Progenitor cell of endocrine pancreas (in vitro differentiated cells): ENCODE data around the gene SYNPO2. TPM values are rescaled to one million over a fixed set of nuclear protein-coding genes. Genes with fewer than 3 reads are reported as not detected.

Experiments used
- DNase-seq: peaks from one replicate; pipeline ENCODE4 v3.0.0; 2021; ENCODE audit warnings: low spot score; ENCODE audit not compliant: unreplicated experiment
- H3K27ac Mint-ChIP-seq: 2 replicates; pipeline ENCODE4 v1.8.0; 2021; ENCODE audit warnings: mild to moderate bottlenecking, moderate library complexity, mixed read lengths
- H3K27me3 Mint-ChIP-seq: 2 replicates; pipeline ENCODE4 v1.8.0; 2021; ENCODE audit warnings: mixed read lengths
- H3K36me3 Mint-ChIP-seq: 2 replicates; pipeline ENCODE4 v1.8.0; 2022; ENCODE audit warnings: mixed read lengths; ENCODE audit not compliant: insufficient read depth
- H3K4me1 Mint-ChIP-seq: 2 replicates; pipeline ENCODE4 v1.8.0; 2021; ENCODE audit warnings: low read depth, mixed read lengths
- H3K4me3 Mint-ChIP-seq: 2 replicates; pipeline ENCODE4 v1.8.0; 2021; ENCODE audit warnings: low read depth, mild to moderate bottlenecking, moderate library complexity, mixed read lengths
- H3K9me3 Mint-ChIP-seq: 2 replicates; pipeline ENCODE4 v1.8.0; 2021; ENCODE audit warnings: low read depth, mixed read lengths
- total RNA-seq: library from RNA; stranded (reverse); gene quantifications from 2 replicates; pipeline ENCODE4 v1.2.1, GENCODE V29; 2021
- TF ChIP-seq, protein P1 (sequence below): fragments of 200-600 bp; sonication (generic); IDR thresholded peaks from one replicate; pipeline ENCODE4 v1.5.0; 2021; ENCODE audit warnings: antibody characterized with exemption, mild to moderate bottlenecking; ENCODE audit not compliant: unreplicated experiment

SYNPO2 gene
- total RNA-seq, 1 donor from 2014 or later = 1.3 TPM

DNA sequence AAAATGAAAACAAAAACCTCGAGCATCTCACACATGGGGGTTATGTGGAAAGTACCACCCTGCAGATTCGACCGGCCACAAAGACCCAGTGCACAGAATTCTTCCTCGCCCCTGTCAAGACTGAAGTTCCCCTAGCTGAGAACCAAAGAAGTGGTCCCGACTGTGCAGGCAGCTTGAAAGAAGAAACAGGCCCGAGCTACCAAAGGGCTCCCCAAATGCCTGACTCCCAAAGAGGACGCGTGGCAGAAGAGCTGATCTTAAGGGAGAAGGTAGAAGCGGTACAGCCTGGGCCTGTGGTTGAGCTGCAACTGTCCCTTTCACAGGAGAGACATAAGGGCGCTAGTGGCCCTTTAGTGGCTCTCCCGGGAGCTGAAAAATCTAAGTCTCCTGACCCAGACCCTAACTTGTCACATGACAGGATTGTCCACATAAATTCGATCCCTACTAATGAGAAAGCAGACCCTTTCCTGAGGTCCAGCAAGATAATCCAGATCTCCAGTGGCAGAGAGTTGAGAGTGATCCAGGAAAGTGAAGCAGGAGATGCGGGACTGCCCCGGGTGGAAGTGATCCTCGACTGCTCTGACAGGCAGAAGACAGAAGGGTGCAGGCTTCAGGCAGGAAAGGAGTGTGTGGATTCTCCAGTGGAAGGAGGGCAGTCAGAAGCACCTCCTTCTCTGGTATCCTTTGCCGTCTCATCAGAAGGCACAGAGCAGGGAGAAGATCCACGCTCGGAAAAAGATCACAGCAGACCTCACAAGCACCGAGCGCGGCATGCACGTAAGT, 138.2 kb downstream of the SYNPO2 start:
- peaks cover 25% of the 10 kb centered on the region for H3K4me1 Mint-ChIP-seq
- H3K27ac Mint-ChIP-seq = no peak overlapping the region
- DNase-seq = no peak
- no peaks in the 10 kb centered on the region for H3K36me3 Mint-ChIP-seq
- TF ChIP-seq, protein P1, sequence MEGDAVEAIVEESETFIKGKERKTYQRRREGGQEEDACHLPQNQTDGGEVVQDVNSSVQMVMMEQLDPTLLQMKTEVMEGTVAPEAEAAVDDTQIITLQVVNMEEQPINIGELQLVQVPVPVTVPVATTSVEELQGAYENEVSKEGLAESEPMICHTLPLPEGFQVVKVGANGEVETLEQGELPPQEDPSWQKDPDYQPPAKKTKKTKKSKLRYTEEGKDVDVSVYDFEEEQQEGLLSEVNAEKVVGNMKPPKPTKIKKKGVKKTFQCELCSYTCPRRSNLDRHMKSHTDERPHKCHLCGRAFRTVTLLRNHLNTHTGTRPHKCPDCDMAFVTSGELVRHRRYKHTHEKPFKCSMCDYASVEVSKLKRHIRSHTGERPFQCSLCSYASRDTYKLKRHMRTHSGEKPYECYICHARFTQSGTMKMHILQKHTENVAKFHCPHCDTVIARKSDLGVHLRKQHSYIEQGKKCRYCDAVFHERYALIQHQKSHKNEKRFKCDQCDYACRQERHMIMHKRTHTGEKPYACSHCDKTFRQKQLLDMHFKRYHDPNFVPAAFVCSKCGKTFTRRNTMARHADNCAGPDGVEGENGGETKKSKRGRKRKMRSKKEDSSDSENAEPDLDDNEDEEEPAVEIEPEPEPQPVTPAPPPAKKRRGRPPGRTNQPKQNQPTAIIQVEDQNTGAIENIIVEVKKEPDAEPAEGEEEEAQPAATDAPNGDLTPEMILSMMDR = no peak
- H3K9me3 Mint-ChIP-seq = peaks cover 3% of the 10 kb centered on the region
- H3K4me3 Mint-ChIP-seq = no peak overlapping the region
- peaks cover 10% of the 10 kb centered on the region for H3K27me3 Mint-ChIP-seq

DNA sequence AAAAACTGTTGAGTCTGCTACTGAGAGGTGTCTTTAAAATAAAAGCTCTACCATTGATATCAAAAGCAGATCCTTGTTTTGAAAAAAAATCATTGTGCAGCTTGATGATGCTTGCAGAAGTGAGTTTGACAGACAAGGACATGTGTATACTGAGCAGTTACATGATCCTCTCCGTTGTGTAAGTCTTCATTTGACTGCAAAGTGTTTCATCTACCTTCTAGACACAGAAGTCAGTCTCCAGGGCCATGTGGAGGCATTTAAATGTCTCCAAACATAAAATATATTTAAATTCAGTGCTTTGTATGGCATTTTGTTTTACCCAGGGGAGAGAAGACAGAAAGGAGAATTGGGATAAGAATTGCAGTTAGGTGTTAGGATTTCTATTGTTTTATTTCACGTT, 139.2 kb downstream of the SYNPO2 start:
- H3K4me1 Mint-ChIP-seq = peaks cover 25% of the 10 kb centered on the region
- no peak overlapping the region for H3K4me3 Mint-ChIP-seq

DNA sequence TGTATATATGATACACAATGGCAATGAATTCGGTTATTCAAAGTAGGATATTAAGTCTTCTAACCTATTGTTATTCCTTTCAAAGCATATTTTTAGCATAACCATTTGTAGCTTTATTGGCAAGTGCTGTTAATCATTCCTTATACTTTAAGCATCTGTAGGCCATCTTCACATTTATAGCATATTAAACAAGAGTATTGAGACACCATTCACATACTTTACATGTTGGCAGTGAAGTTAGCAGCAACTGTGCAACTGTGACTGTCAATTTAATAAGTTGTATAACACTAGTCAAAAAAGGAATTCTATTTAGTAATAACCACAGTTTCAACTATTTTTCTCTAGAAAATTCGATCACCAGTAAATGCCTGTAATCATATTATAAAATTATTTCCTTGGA, 139.6 kb downstream of the SYNPO2 start:
- H3K4me1 Mint-ChIP-seq = peaks cover 23% of the 10 kb centered on the region
- H3K9me3 Mint-ChIP-seq = peaks cover 3% of the 10 kb centered on the region
- no peak overlapping the region for H3K4me3 Mint-ChIP-seq
- H3K27ac Mint-ChIP-seq = no peak overlapping the region
- no peaks in the 10 kb centered on the region for H3K36me3 Mint-ChIP-seq
- no peak for DNase-seq
- TF ChIP-seq, protein P1 = no peak
- peaks cover 10% of the 10 kb centered on the region for H3K27me3 Mint-ChIP-seq

More for the DNA sequence above, 139.2 kb downstream of the SYNPO2 start:
- no peak for DNase-seq
- Mint-ChIP-seq H3K36me3 (no peaks in the 10 kb centered on the region), H3K9me3 (peaks cover 3% of the 10 kb centered on the region), H3K27ac (no peak overlapping the region), H3K27me3 (peaks cover 10% of the 10 kb centered on the region)
- TF ChIP-seq, protein P1 = no peak

DNA sequence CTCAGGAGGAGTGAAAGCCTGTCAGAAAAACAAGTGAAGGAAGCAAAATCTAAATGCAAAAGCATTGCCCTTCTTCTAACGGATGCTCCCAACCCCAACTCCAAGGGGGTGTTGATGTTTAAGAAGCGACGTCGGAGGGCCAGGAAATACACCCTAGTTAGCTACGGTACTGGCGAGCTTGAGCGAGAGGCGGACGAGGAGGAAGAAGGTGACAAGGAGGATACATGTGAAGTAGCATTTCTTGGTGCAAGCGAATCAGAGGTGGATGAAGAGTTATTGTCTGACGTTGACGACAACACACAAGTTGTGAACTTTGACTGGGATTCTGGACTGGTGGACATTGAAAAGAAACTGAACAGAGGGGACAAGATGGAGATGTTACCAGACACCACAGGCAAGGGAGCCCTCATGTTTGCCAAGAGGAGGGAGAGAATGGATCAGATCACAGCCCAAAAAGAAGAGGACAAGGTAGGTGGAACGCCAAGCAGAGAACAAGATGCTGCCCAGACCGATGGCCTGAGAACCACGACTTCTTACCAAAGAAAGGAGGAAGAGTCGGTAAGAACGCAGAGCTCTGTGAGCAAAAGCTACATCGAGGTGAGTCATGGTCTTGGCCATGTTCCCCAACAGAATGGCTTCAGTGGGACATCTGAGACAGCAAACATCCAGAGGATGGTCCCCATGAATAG, 141.3 kb downstream of the SYNPO2 start:
- no peak for DNase-seq
- no peaks in the 10 kb centered on the region for H3K36me3 Mint-ChIP-seq
- H3K4me3 Mint-ChIP-seq = no peak overlapping the region
- peaks cover 10% of the 10 kb centered on the region for H3K27me3 Mint-ChIP-seq
- TF ChIP-seq, protein P1 = no peak
- H3K27ac Mint-ChIP-seq = no peak overlapping the region
- H3K4me1 Mint-ChIP-seq = peaks cover 14% of the 10 kb centered on the region
- H3K9me3 Mint-ChIP-seq = peaks cover 3% of the 10 kb centered on the region

DNA sequence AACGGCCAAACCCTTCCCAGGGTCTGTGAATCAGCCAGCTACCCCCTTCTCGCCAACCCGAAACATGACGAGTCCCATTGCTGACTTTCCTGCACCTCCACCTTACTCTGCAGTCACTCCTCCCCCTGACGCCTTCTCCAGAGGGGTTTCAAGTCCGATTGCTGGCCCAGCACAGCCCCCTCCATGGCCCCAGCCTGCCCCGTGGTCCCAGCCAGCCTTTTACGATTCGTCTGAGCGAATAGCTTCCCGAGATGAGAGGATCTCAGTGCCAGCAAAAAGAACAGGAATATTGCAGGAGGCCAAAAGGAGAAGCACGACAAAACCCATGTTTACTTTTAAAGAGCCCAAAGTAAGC, 141.9 kb downstream of the SYNPO2 start:
- no peaks in the 10 kb centered on the region for H3K36me3 Mint-ChIP-seq
- H3K27me3 Mint-ChIP-seq = peaks cover 10% of the 10 kb centered on the region
- H3K4me1 Mint-ChIP-seq = peaks cover 8% of the 10 kb centered on the region
- H3K27ac Mint-ChIP-seq = no peak overlapping the region
- H3K9me3 Mint-ChIP-seq = peaks cover 3% of the 10 kb centered on the region
- DNase-seq = no peak
- no peak overlapping the region for H3K4me3 Mint-ChIP-seq
- TF ChIP-seq, protein P1 = no peak
